GM21576 (cell line): ENCODE measurements around the gene TMEM116.
A peak's percentile ranks its signal among the peaks of the same experiment; 100 is the strongest.
"Not testable (repeated sequence)": the region's sequence is repeated elsewhere in the genome, so short reads cannot be mapped to it uniquely, and the experiment has no call there.

Source experiments
- ATAC-seq: cut with Tn5 transposase; IDR thresholded peaks from one replicate; pipeline ENCODE4 v1.9.1; 2021; ENCODE audit warnings: mild to moderate bottlenecking, moderate library complexity; ENCODE audit not compliant: unreplicated experiment

TMEM116 gene

GRCh38 chr12:112010415-112011344 lies 2.3 kb downstream of the TMEM116 start:
- no peak for ATAC-seq

- ATAC-seq: not testable (repeated sequence)
Observed at GRCh38 chr12:112009596-112009995, 3.4 kb downstream of the TMEM116 start.

- no peak for ATAC-seq
Observed at GRCh38 chr12:112008918-112009317, 4.0 kb downstream of the TMEM116 start.

- no peak for ATAC-seq
Observed at GRCh38 chr12:112007945-112008344, 5.0 kb downstream of the TMEM116 start.

GRCh38 chr12:112005419-112006395 lies 7.3 kb downstream of the TMEM116 start:
- no peak for ATAC-seq

- ATAC-seq: no peak
Observed at GRCh38 chr12:112004041-112004440, 8.9 kb downstream of the TMEM116 start.

- no peak for ATAC-seq
Observed at GRCh38 chr12:112001576-112001975, 11.4 kb downstream of the TMEM116 start.

GRCh38 chr12:112000820-112001219 lies 12.1 kb downstream of the TMEM116 start:
- ATAC-seq: no peak

GRCh38 chr12:111999129-111999528 lies 13.8 kb downstream of the TMEM116 start:
- not testable (repeated sequence) for ATAC-seq

GRCh38 chr12:111998015-111998414 lies 14.9 kb downstream of the TMEM116 start:
- ATAC-seq: no peak

GRCh38 chr12:111997300-111997699 lies 15.7 kb downstream of the TMEM116 start:
- ATAC-seq: no peak

GRCh38 chr12:111995782-111996480 lies 17.0 kb downstream of the TMEM116 start:
- no peak for ATAC-seq

GRCh38 chr12:111994211-111995111 lies 18.5 kb downstream of the TMEM116 start:
- not testable (repeated sequence) for ATAC-seq

GRCh38 chr12:111993292-111994150 lies 19.4 kb downstream of the TMEM116 start:
- peak; percentile 57 for ATAC-seq

- ATAC-seq: no peak
Observed at GRCh38 chr12:111992464-111992863, 20.5 kb downstream of the TMEM116 start.

GRCh38 chr12:111991946-111992345 lies 21.0 kb downstream of the TMEM116 start:
- ATAC-seq: no peak

GRCh38 chr12:111991535-111991934 lies 21.4 kb downstream of the TMEM116 start:
- ATAC-seq: no peak

GRCh38 chr12:111984820-111985219 lies 28.1 kb downstream of the TMEM116 start:
- no peak for ATAC-seq

GRCh38 chr12:111981987-111982386 lies 31.0 kb downstream of the TMEM116 start:
- ATAC-seq: no peak
